Ovary (tissue), 3 donors: ENCODE data around the gene BNC1.

Source experiments
- CTCF ChIP-seq, 3 donors: fragments of 450-650 bp in 2 of 3; fragments of 200-600 bp in 1 of 3; IDR thresholded peaks; one replicate each; pipeline versions ENCODE4 v1.5.1 to v1.8.0; 2016 to 2022; ENCODE audit warnings: antibody characterized with exemption in 3 of 3, mild to moderate bottlenecking in 1 of 3
- POLR2A ChIP-seq: fragments of 450-650 bp; IDR thresholded peaks from one replicate; pipeline ENCODE4 v1.6.1; 2017; ENCODE audit warnings: antibody characterized with exemption, mild to moderate bottlenecking, moderate library complexity
- donor health status: DM: no; HTN: no; CAD: no.

GRCh38 chr15:83320404-83320803 lies 35.9 kb upstream of the BNC1 start:
- TF ChIP-seq CTCF (IDR thresholded peaks at IDR 0.05) (no peak), POLR2A (no peak)
